ENCODE data around the gene VPS13D. TPM values are rescaled to one million over a fixed set of nuclear protein-coding genes. Genes with fewer than 3 reads are reported as not detected.
A peak's percentile ranks its signal among the peaks of the same experiment; 100 is the strongest.

The VPS13D gene
- total RNA-seq, 4 donors from 2014 or later: 60.9 to 91.6 (median 71.6) TPM

GRCh38 chr1:12249748-12250147 is 19.9 kb downstream of the VPS13D start:
- Histone ChIP-seq H3K4me1 (peaks cover 8 to 12% of the 10 kb centered on the region in 2 donors), H3K27ac (no peak overlapping the region), H3K27me3 (no peaks in the 10 kb centered on the region), H3K4me3 (no peak overlapping the region), H3K36me3 (peaks cover 2 to 73% of the 10 kb centered on the region in 2 donors), H3K9me3 (no peaks in the 10 kb centered on the region)
- no peak for DNase-seq
- intact Hi-C loops (cut with DNase I; ENCODE audit: low total_unique reads): no loop called here
- TF ChIP-seq POLR2A (IDR thresholded peaks at IDR 0.05): no peak
- no peak for TF ChIP-seq CTCF (IDR thresholded peaks at IDR 0.05 in 4 of 5, conservative IDR thresholded peaks at IDR 0.05 in 1 of 5)
- ATAC-seq: no peak
- in situ Hi-C loops (cut with MboI; ENCODE audit: low sequenced_read_pairs in 4 of 4): no loop called here

GRCh38 chr1:12251442-12251841 is 21.6 kb downstream of the VPS13D start:
- no peaks in the 10 kb centered on the region for H3K27me3 ChIP-seq
- no peaks in the 10 kb centered on the region for H3K9me3 ChIP-seq
- peak overlapping the region in 1 of 4 donors; percentile 33 for H3K27ac ChIP-seq
- H3K36me3 ChIP-seq: peaks cover 2 to 66% of the 10 kb centered on the region in 2 donors
- H3K4me3 ChIP-seq: no peak overlapping the region
- intact Hi-C loops (cut with DNase I; ENCODE audit: low total_unique reads) (no loop called here), in situ Hi-C loops (cut with MboI; ENCODE audit: low sequenced_read_pairs in 4 of 4) (no loop called here)
- ATAC-seq: peak; percentile 56 to 84
- DNase-seq: no peak
- peaks cover 5 to 8% of the 10 kb centered on the region in 2 donors for H3K4me1 ChIP-seq
- TF ChIP-seq CTCF (IDR thresholded peaks at IDR 0.05 in 4 of 5, conservative IDR thresholded peaks at IDR 0.05 in 1 of 5) (no peak), POLR2A (IDR thresholded peaks at IDR 0.05) (no peak)

- Histone ChIP-seq H3K9me3 (no peaks in the 10 kb centered on the region), H3K27me3 (no peaks in the 10 kb centered on the region), H3K36me3 (peaks cover 0 to 81% of the 10 kb centered on the region in 2 donors), H3K4me3 (no peak overlapping the region), H3K27ac (no peak overlapping the region), H3K4me1 (no peaks in the 10 kb centered on the region)
- ATAC-seq (no peak), DNase-seq (no peak)
- intact Hi-C loops (cut with DNase I; ENCODE audit: low total_unique reads) (no loop called here), in situ Hi-C loops (cut with MboI; ENCODE audit: low sequenced_read_pairs in 4 of 4) (no loop called here)
- TF ChIP-seq CTCF (IDR thresholded peaks at IDR 0.05 in 4 of 5, conservative IDR thresholded peaks at IDR 0.05 in 1 of 5): no peak
- no peak for TF ChIP-seq POLR2A (IDR thresholded peaks at IDR 0.05)
These were observed 26.1 kb downstream of the VPS13D start for GRCh38 chr1:12255913-12256312.

GRCh38 chr1:12258272-12258671 is 28.4 kb downstream of the VPS13D start:
- no peak for TF ChIP-seq CTCF (IDR thresholded peaks at IDR 0.05 in 4 of 5, conservative IDR thresholded peaks at IDR 0.05 in 1 of 5)
- no peak for TF ChIP-seq POLR2A (IDR thresholded peaks at IDR 0.05)
- in situ Hi-C loops (cut with MboI; ENCODE audit: low sequenced_read_pairs in 4 of 4) (no loop called here), intact Hi-C loops (cut with DNase I; ENCODE audit: low total_unique reads) (no loop called here)
- peaks cover 0 to 87% of the 10 kb centered on the region in 2 donors for H3K36me3 ChIP-seq
- no peaks in the 10 kb centered on the region for H3K9me3 ChIP-seq
- ATAC-seq (no peak), DNase-seq (no peak)
- H3K27ac ChIP-seq: no peak overlapping the region
- H3K4me1 ChIP-seq: no peaks in the 10 kb centered on the region
- H3K4me3 ChIP-seq: no peak overlapping the region
- H3K27me3 ChIP-seq: no peaks in the 10 kb centered on the region

- Histone ChIP-seq H3K4me3 (no peak overlapping the region), H3K27ac (no peak overlapping the region), H3K4me1 (peaks cover 5 to 7% of the 10 kb centered on the region in 2 donors), H3K36me3 (peaks cover 7 to 98% of the 10 kb centered on the region in 2 donors), H3K9me3 (no peaks in the 10 kb centered on the region), H3K27me3 (no peaks in the 10 kb centered on the region)
- DNase-seq (no peak), ATAC-seq (no peak)
- intact Hi-C loops (cut with DNase I; ENCODE audit: low total_unique reads): no loop called here
- TF ChIP-seq POLR2A (IDR thresholded peaks at IDR 0.05) (no peak), CTCF (IDR thresholded peaks at IDR 0.05 in 4 of 5, conservative IDR thresholded peaks at IDR 0.05 in 1 of 5) (no peak)
- in situ Hi-C loops (cut with MboI; ENCODE audit: low sequenced_read_pairs in 4 of 4): no loop called here
These were observed 39.5 kb downstream of the VPS13D start for GRCh38 chr1:12269351-12269750.
